ENCODE data around the gene VAV3. TPM values are rescaled to one million over a fixed set of nuclear protein-coding genes. Genes with fewer than 3 reads are reported as not detected.
A peak's percentile ranks its signal among the peaks of the same experiment; 100 is the strongest.

Gene VAV3
- total RNA-seq, 1 experiment from 2014 or later = 96.6 TPM

- DNase-seq (ENCODE audit: low read depth) = peak; percentile 92
These were observed 316.9 kb downstream of the VAV3 start for GRCh38 chr1:107648071-107648470.

DNA sequence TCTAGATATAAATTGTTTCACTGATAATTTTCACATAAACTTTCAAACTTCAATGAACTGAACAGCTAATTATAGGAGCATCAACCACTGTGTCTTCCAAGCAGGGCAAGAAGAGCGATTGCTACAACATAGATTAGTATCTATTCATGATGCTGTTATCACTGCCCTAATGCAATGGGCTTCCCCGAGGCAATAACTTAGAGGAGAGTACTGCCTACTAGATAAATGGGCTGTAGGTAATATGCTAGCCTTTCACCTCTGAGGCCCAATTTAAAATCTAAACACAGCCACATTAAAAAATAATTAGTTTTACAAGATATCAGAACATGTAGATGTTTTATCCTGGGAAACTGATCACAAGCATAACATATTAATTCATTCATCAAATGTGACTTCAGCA lies 318.0 kb downstream of the VAV3 start:
- no peak for DNase-seq (ENCODE audit: low read depth)

GRCh38 chr1:107643766-107644165 lies 321.2 kb downstream of the VAV3 start:
- no peak for DNase-seq (ENCODE audit: low read depth)

GRCh38 chr1:107640207-107640606 lies 324.8 kb downstream of the VAV3 start:
- DNase-seq (ENCODE audit: low read depth) = no peak

GRCh38 chr1:107637101-107637500 lies 327.9 kb downstream of the VAV3 start:
- DNase-seq (ENCODE audit: low read depth) = peak; percentile 86

DNA sequence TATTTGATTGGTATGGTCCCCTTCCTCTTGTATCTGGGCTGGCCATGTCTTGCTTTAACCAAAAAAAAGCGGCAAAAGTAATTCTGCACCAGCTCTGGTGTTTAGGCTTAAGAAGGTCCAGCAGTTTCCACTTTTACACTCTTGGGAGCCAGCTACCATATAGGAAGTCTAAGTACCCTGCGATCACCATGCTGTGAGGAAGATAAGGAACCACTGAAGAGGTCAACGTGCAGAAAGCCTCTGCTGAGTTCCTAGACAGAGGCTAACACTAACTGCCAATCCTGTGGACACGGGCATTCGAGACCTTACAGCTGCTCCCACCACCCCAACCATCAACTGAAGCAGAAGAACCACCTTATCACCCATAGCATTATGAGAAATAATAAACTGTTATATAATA lies 331.4 kb downstream of the VAV3 start:
- DNase-seq (ENCODE audit: low read depth) = no peak

GRCh38 chr1:107626073-107626796 lies 338.7 kb downstream of the VAV3 start:
- peak; percentile 82 for DNase-seq (ENCODE audit: low read depth)

DNA sequence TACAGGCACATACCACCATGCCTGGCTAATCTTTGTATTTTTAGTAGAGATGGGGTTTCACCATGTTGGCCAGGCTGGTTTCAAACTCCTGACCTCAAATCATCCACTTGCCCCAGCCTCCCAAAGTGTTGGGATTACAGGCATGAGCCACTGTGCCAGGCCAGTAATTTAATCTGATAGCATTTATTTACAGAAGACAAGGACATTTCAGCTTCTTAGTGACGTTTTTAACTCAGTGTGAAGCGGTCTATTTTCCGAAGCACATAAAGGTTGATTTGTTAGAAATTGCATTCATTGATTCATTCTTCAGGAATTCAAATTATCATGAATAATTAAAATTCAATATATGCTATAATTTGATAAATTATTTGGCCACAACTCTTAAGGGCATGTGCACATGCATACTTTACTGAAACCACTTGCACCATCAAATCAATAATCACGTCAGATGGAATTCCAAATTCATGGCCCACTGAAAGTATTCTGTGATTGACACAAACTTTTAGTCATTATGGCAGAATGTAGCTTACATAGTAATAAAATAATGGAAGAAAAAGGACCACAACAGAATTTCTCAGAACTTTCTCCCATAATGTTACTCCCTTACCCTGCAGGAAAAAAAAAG lies 339.5 kb downstream of the VAV3 start:
- no peak for DNase-seq (ENCODE audit: low read depth)

DNA sequence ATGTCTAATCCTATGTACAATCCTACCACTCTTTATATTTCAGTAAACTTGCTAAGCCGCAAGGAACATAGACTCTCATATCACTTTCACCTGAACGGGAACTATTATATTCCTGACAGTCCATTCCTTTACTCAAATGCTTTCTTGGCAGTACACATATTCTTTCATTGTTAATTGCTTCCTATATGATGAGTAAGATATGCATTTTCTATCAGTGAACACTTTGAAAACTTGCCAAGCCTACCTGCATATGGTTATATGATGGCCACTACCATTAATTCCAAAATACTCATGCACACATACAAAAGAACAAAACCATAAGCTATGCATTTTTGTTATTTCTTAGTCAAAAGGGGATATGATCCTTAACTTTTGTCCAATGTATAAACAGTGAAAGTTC lies 341.5 kb downstream of the VAV3 start:
- no peak for DNase-seq (ENCODE audit: low read depth)

DNA sequence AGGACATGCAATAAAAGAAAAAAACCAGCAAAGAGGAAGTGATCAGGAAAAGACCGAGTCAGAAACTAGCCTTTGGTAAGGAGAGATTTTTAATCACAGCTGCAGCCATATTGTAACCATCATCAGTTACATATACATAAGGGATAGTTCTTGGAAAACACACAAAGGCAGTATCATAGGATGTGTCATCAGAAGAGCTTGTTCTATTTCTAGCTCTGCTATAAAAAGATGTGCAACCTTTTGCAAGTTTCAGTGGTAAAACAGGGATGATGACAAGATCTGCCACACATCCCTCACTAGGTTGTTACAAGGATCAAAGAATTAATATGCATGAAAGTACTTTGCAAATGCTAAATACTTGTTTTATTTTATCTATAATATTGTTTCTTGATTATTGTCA lies 342.0 kb downstream of the VAV3 start:
- DNase-seq (ENCODE audit: low read depth) = peak; percentile 32

DNA sequence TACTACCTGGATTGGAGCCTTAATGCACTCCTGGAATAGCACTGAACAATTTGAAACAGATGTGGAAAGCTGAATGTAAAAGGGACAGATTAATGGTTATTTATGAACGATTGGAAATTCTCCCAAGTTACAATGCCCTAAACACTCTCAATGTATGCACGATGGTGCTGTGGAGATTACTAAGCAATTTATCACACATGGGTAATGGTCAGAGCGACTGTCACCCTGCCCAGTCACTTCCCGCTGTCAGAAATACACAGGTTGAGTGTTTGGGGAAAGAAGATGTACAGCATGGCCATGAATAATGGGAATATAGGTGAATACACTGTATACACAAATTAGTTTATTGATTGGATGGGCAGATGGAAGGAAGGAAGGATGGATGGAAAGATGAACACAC lies 342.4 kb downstream of the VAV3 start:
- no peak for DNase-seq (ENCODE audit: low read depth)

GRCh38 chr1:107620753-107621152 lies 344.2 kb downstream of the VAV3 start:
- no peak for DNase-seq (ENCODE audit: low read depth)

DNA sequence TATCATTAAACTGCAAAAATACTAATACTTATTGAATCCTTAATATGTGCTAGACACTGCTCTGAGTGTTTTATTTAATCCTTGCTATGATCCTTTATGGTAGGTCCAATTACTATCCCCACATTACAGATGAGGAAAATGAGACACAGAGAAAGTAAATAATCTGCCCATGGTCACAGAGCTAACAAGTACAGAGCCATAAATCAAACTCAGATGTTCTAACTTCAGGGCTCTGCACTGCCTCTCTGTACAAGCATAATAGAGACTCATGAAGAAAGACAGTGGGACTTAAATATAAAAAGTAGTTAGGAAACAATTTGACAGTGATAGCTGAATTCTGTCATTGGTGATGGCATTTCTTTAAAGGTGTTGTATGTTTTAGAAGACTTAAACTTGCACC lies 346.4 kb downstream of the VAV3 start:
- no peak for DNase-seq (ENCODE audit: low read depth)

DNA sequence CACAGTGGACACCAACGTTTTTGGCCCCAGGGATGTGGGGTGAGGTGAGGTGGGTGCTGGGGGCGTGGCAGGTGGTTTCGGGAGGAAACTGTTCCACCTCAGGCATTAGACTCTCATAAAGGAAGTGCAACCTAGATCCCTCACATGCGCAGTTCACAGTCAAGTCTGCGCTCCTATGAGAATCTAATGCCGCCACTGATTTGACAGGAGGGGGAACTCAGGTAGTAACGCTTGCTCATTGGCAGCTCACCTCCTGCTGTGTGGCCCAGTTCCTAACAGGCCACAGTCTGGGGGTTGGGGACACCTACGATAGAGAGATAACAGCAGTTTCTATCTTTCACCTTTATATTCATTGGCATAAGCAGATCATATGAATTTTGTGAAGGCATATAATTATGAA lies 347.1 kb downstream of the VAV3 start:
- no peak for DNase-seq (ENCODE audit: low read depth)

DNA sequence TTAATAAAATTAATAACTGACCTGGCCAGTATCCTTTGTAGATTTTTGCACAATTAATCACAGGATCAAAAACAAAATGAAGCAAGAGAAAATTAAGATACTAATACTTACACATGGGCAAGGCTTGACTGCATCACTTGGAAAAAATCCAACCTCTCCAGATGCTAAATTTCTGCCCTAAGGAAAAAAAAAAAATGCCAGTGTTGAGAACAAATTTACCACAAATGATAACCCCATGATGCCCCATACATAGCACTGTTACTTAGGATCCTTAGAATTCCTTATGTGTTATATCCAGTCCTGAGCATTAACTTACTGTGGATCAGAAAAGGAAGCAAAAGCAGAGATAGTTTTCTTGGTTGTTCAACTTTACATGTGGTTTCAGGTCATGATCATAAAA lies 347.5 kb downstream of the VAV3 start:
- DNase-seq (ENCODE audit: low read depth) = peak; percentile 45

DNA sequence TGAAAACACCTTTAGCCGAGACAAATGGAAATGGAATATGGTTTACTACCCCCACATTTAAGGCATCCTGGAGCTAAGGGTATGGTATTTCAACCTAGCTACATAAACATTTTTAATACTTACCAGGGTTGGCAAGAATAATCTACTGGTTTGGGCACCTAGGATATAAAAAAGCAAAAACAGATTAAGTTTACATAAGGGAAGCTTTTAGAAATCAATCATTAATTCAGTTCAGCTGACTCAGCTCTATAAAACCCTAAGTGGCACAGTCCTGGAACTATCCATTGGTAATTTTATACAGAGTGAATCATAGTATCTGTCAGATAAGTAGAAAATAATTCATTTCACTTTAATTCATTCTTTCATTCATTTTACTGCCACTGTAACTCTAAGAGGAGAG lies 355.2 kb downstream of the VAV3 start:
- DNase-seq (ENCODE audit: low read depth) = peak; percentile 78

DNA sequence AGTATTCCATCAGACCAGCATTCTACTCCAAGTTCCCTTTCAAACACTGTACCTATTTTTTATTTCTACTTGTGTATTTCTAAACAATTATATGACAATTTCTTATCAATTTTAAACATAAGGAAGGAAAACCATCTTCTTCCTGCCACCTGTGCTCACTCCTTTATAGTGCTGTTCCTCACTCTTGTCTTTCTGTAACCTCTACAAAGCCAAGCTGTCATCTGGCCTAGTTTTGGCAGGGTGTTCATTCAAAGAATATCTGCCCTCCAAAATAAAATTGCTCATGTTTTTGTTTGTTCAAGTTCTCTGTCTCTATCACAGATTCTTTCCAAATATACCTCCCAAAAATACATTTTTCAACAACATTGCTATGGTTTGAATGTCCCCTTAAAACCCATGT lies 360.2 kb downstream of the VAV3 start:
- no peak for DNase-seq (ENCODE audit: low read depth)

- DNase-seq (ENCODE audit: low read depth) = no peak
These were observed 364.3 kb downstream of the VAV3 start for GRCh38 chr1:107600607-107601160.

- DNase-seq (ENCODE audit: low read depth) = peak; percentile 15
These were observed 365.8 kb downstream of the VAV3 start for GRCh38 chr1:107599220-107599619.

- DNase-seq (ENCODE audit: low read depth) = peak; percentile 38
These were observed 367.7 kb downstream of the VAV3 start for GRCh38 chr1:107597290-107597689.

GRCh38 chr1:107594536-107594935 lies 370.4 kb downstream of the VAV3 start:
- peak; percentile 76 for DNase-seq (ENCODE audit: low read depth)

DNA sequence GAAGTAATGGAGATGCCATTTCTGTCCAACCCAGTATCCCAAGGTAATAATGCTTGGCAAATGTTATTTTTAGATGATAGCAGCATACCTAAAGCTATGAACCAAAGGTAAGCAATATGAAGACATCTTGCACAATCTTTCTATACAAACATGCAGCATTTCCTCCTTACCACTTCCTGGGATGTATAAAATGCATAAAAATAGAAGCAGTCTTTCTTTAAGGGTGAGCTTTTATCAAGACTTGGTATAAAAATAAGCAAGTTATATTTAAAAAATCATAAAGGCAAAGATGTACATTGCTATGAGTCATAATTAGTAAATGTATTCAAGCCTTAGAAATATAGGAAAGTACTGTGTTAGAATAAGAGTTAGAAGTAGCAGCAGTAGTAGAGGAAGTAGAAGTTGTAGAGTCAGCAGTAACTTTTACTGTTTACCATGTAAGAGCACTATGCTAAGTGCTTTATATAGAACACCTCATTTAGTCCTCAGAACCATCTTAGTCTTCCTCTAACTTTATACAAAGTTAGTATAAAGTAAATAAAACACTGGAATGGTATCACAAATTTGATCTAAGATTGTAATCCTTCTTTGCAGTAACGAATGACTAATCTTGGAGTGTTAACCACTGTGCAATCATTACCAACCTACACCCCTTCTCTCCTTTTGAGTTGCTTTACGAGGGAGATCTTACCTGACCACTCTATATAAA lies 371.3 kb downstream of the VAV3 start:
- peak; percentile 76 for DNase-seq (ENCODE audit: low read depth)
